Activated B cell treated with CpG ODN at 0.5 μM for 24 hours (primary cell): Measurements from ENCODE around the gene CALN1. TPM values are rescaled to one million over a fixed set of nuclear protein-coding genes. Genes with fewer than 3 reads are reported as not detected.

ENCODE experiments used
- ATAC-seq: fragments of 200-7000 bp; cut with Tn5 transposase; one replicate; pipeline ENCODE4 v1.10.0; 2021; ENCODE audit warnings: low read depth, mild to moderate bottlenecking, moderate library complexity
- CTCF ChIA-PET: fragments of 350-600 bp; sonication (Branson Sonifier 250); formaldehyde crosslinking; loops from one replicate; lab custom pipeline; 2021; ENCODE audit warnings: antibody characterized with exemption; lab: Charles Lee
- POLR2A ChIA-PET: fragments of 350-600 bp; sonication (Branson Sonifier 250); formaldehyde crosslinking; loops from one replicate; lab custom pipeline; 2021; ENCODE audit warnings: antibody characterized with exemption; lab: Charles Lee
- DNase-seq: peaks from one replicate; pipeline ENCODE4 v3.0.0; 2022
- H3K27ac Mint-ChIP-seq: one replicate; pipeline ENCODE4 v1.8.0; 2020; ENCODE audit warnings: mixed read lengths
- H3K27me3 Mint-ChIP-seq: one replicate; pipeline ENCODE4 v1.8.0; 2021; ENCODE audit warnings: mixed read lengths
- H3K36me3 Mint-ChIP-seq: one replicate; pipeline ENCODE4 v1.8.0; 2021; ENCODE audit warnings: low read depth, mixed read lengths
- H3K4me1 Mint-ChIP-seq: one replicate; pipeline ENCODE4 v1.8.0; 2021; ENCODE audit warnings: mixed read lengths
- H3K4me3 Mint-ChIP-seq: one replicate; pipeline ENCODE4 v1.8.0; 2020; ENCODE audit warnings: mild to moderate bottlenecking, mixed read lengths
- H3K9me3 Mint-ChIP-seq: one replicate; pipeline ENCODE4 v1.8.0; 2020; ENCODE audit warnings: mixed read lengths
- intact Hi-C: fragments of 100-400 bp; cut with micrococcal nuclease; formaldehyde crosslinking; loops from one replicate; pipeline ENCODE4 v1.15.1; 2024
- total RNA-seq: library from RNA; stranded (reverse); gene quantifications from 2 replicates; pipeline ENCODE4 v1.2.3, GENCODE V29; 2022
- TF ChIP-seq, protein P1 (sequence below): fragments of 200-600 bp; IDR thresholded peaks from one replicate; pipeline ENCODE4 v1.8.0; 2022; ENCODE audit warnings: antibody characterized with exemption, mild to moderate bottlenecking

The CALN1 gene
- total RNA-seq, 1 donor from 2014 or later = not detected

DNA sequence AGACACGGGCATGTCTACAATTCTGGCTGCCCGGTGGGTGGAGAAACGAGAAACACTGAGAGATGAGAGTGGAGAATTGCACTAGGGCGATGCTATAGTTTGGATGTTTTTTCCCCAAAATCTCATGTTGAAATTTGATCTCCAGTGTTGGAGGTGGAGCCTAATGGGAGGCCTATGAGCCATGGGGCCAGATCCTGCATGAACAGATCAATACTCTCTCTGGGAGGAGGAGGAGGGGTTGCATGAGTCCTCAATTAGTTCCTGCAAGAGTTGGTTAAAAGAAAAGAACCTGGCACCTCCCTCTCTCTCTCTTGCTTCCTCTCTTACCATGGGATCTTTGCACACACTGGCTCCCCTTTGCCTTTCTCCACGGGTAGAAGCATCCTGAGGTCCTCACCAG lies 299.1 kb downstream of the CALN1 start:
- no peaks in the 10 kb centered on the region for H3K36me3 Mint-ChIP-seq
- TF ChIP-seq, protein P1, sequence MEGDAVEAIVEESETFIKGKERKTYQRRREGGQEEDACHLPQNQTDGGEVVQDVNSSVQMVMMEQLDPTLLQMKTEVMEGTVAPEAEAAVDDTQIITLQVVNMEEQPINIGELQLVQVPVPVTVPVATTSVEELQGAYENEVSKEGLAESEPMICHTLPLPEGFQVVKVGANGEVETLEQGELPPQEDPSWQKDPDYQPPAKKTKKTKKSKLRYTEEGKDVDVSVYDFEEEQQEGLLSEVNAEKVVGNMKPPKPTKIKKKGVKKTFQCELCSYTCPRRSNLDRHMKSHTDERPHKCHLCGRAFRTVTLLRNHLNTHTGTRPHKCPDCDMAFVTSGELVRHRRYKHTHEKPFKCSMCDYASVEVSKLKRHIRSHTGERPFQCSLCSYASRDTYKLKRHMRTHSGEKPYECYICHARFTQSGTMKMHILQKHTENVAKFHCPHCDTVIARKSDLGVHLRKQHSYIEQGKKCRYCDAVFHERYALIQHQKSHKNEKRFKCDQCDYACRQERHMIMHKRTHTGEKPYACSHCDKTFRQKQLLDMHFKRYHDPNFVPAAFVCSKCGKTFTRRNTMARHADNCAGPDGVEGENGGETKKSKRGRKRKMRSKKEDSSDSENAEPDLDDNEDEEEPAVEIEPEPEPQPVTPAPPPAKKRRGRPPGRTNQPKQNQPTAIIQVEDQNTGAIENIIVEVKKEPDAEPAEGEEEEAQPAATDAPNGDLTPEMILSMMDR = no peak
- intact Hi-C loops = no loop called here
- DNase-seq (no peak), ATAC-seq (no peak)
- ChIA-PET POLR2A (no interaction called here), CTCF (no interaction called here)
- H3K4me1 Mint-ChIP-seq = no peaks in the 10 kb centered on the region
- no peak overlapping the region for H3K4me3 Mint-ChIP-seq
- H3K9me3 Mint-ChIP-seq = peaks cover 10% of the 10 kb centered on the region
- H3K27me3 Mint-ChIP-seq = no peaks in the 10 kb centered on the region
- no peak overlapping the region for H3K27ac Mint-ChIP-seq

DNA sequence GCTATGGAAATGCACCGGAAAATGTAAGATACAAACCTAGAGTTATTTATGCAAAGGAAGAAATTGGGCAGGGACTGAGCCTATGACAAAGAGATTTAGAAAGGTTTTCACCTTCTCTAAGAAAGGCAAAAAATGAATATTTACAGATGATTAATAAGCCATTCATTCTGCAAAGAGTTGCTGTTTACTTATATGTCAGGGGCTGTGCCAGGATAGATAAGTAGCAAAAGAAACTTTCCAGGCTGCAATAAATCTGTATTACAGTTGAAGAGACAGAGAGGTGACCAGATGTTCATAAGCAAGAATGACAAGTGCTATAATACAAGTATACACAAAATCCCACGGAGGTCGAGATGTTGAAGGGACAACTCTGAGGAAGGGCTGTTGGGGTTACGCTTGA lies 299.6 kb downstream of the CALN1 start:
- H3K4me3 Mint-ChIP-seq = no peak overlapping the region
- H3K27ac Mint-ChIP-seq = no peak overlapping the region
- CTCF ChIA-PET = no interaction called here
- TF ChIP-seq, protein P1 = no peak
- POLR2A ChIA-PET = no interaction called here
- no peak for DNase-seq
- H3K9me3 Mint-ChIP-seq = peaks cover 11% of the 10 kb centered on the region
- intact Hi-C loops = no loop called here
- no peaks in the 10 kb centered on the region for H3K27me3 Mint-ChIP-seq
- no peak for ATAC-seq
- no peaks in the 10 kb centered on the region for H3K36me3 Mint-ChIP-seq
- H3K4me1 Mint-ChIP-seq = no peaks in the 10 kb centered on the region

DNA sequence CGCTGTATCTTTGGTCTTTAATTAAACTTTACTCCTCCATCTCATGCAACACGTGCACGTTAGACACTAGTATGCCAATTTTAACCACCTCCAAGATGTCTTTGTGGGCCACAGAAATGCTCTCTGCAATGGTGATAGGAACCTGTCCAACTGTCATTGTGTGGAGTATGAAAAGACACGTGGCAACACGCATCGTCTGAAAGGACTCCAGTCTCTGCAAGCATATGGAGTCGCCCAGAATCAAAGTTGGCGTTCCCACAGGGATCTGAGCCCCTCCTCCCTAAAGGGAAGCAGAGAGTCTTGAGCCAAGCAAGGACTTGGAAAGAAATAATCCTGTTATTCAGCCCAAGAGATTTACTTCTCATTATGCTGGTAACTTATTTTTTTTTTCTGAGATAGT lies 301.1 kb downstream of the CALN1 start:
- Mint-ChIP-seq H3K36me3 (no peaks in the 10 kb centered on the region), H3K4me1 (no peaks in the 10 kb centered on the region), H3K27me3 (no peaks in the 10 kb centered on the region), H3K4me3 (no peak overlapping the region), H3K9me3 (peaks cover 10% of the 10 kb centered on the region), H3K27ac (no peak overlapping the region)
- TF ChIP-seq, protein P1 = no peak
- POLR2A ChIA-PET = no interaction called here
- intact Hi-C loops = no loop called here
- no peak for DNase-seq
- no peak for ATAC-seq
- CTCF ChIA-PET = no interaction called here

DNA sequence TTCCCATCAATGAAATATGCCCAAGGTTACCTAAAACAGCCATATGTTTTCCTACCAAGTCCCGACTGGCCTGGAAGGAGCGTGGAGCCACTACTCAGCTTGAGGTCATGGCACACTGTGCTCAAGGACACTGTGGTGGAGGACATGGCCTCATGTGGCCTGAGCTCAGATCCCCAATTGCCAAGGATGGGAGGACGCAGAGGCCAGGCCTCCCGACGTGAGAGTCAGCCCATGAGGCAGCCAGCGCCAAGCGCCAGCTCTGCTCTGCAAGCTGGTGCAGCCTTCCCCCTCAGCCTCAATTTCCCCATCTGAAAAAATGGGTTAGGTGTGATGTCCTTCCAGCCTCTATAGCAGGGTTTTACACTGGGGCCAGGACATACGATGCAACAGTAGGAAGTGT lies 302.6 kb downstream of the CALN1 start:
- H3K4me3 Mint-ChIP-seq = no peak overlapping the region
- H3K27me3 Mint-ChIP-seq = no peaks in the 10 kb centered on the region
- H3K9me3 Mint-ChIP-seq = peaks cover 10% of the 10 kb centered on the region
- no peaks in the 10 kb centered on the region for H3K4me1 Mint-ChIP-seq
- H3K36me3 Mint-ChIP-seq = no peaks in the 10 kb centered on the region
- no peak for ATAC-seq
- DNase-seq = no peak
- POLR2A ChIA-PET = no interaction called here
- TF ChIP-seq, protein P1 = no peak
- intact Hi-C loops = no loop called here
- CTCF ChIA-PET = no interaction called here
- no peak overlapping the region for H3K27ac Mint-ChIP-seq

DNA sequence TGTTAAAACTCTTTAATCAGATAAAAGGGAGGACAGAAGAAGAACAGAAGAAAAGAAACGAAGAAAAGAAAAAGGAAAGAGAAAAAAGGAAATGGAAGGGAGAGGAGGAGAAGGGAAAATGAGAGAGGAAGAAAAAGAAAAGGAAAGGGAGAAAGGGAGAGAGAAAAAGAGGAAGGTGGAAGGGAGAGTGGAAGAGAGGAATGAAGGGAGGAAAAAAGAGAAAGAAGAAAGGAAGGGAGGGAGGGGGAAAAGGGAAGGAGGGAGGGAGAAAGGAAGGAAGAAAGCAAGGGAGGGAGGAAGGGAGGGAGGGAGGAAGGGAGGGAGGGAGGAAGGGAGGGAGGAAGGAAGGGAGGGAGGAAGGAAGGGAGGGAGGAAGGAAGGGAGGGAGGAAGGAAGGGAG lies 305.7 kb downstream of the CALN1 start:
- Mint-ChIP-seq H3K4me3 (no peak overlapping the region), H3K27ac (no peak overlapping the region), H3K27me3 (no peaks in the 10 kb centered on the region), H3K36me3 (no peaks in the 10 kb centered on the region), H3K9me3 (peaks cover 10% of the 10 kb centered on the region), H3K4me1 (no peaks in the 10 kb centered on the region)
- ChIA-PET CTCF (no interaction called here), POLR2A (no interaction called here)
- ATAC-seq (no peak), DNase-seq (no peak)
- intact Hi-C loops = no loop called here
- TF ChIP-seq, protein P1 = peak; percentile 37
